HG02840 (cell line): ENCODE results near the gene SPRR1B.
"Not testable (repeated sequence)": the region's sequence is repeated elsewhere in the genome, so short reads cannot be mapped to it uniquely, and the experiment has no call there.

Experiments
- ATAC-seq: cut with Tn5 transposase; IDR thresholded peaks from one replicate; pipeline ENCODE4 v1.9.1; 2021; ENCODE audit warnings: mild to moderate bottlenecking, moderate library complexity, moderate number of reproducible peaks; ENCODE audit not compliant: unreplicated experiment, low FRiP score

Gene SPRR1B

GRCh38 chr1:153032677-153033308, 1.8 kb downstream of the SPRR1B start:
- no peak for ATAC-seq

DNA sequence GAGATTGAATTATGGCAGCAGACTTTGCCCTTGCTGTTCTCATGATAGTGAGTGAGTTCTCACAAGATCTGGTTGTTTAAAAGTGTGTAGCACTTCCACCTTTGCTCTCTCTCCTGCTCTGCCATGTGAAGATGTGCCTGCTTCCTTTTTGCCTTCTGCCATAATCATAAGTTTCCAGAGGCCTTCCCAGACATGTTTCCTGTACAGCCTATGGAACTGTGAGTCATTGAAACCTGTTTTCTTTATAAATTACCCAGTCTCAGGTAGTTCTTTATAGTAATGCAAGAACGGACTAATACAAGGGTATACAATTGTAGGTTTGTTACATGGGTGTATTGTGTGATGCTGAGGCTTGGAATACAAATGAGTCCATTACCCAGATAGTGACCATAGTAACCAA, 4.2 kb downstream of the SPRR1B start:
- no peak for ATAC-seq

- no peak for ATAC-seq
These were observed 10.1 kb downstream of the SPRR1B start, which contains the start of gene SPRR2D for GRCh38 chr1:153040950-153041631. Gene SPRR2D, minus strand, starts transcription at chr1:153041120. Its CDS starts 774 bp downstream, at chr1:153040346.

- ATAC-seq, result no peak
These were observed 18.2 kb downstream of the SPRR1B start for GRCh38 chr1:153049211-153049610.

- not testable (repeated sequence) for ATAC-seq
These were observed 25.1 kb downstream of the SPRR1B start for GRCh38 chr1:153056111-153056510.

DNA sequence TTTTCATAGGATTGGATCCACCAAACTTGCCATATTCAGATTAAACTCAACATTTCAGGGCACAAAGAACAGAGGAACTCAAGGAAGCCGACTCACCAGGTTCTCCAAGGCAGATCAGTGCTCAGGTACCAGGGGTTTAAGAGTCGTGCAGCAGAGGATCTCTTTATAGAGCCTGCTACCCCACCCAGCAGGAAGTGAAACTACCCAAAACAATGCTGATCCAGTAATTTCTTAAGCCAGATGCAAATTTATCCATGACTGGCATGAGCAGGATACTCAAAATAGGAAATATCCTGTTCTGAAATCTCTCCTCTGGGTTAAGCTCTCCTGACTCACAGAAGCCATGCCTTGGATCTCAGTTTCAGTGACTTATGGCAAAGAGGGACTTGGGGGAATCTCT, 26.4 kb downstream of the SPRR1B start, which contains the start of gene SPRR2A:
Gene SPRR2A (minus strand): TSS at position 138 of the 400 bp plus-strand sequence. CDS start 777 bp downstream, outside the sequence.
- no peak for ATAC-seq

DNA sequence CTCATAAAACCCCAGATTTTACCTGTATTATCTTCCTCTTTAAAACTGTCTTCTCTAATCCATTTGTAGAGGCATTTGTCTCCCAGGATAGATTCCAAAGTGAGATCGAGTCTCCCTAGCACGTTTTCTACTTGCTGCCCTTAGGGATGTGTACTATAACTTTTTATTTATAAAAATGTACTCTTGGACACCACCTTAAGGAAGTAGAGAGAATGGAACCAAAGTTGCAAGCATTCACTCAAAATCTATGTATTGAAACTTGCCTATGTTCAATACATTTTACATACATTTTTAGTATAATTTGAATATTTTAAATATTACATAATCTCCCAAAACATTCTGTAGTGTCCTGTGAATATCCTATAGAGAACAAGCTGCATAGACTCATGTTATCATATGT, 27.2 kb downstream of the SPRR1B start:
- ATAC-seq, result no peak

- ATAC-seq, result no peak
These were observed 28.1 kb downstream of the SPRR1B start for GRCh38 chr1:153058826-153059784.

DNA sequence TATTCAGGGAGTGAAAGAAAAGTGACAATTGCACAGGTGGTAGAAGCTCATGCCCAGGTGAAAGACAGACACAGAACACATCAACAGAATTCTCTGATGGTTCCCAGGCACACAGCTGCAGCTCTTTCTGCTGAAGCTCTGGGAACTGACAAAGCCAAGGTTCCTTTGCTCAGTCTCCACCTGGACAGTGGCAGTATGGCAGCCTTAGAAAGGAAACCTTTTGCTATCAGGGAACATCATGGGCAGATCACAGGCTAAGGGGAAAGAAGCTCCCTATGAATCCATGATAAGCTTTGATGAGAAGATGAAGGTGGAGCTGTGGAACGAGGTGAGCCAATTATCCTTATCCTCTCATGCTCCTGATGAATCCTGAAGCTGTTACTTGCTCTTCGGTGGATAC, 39.2 kb downstream of the SPRR1B start:
- no peak for ATAC-seq

GRCh38 chr1:153071511-153071910, 40.5 kb downstream of the SPRR1B start, which contains the start of gene SPRR2B:
Gene SPRR2B, minus strand, starts transcription at chr1:153071611. Its CDS starts 772 bp downstream, at chr1:153070839.
- no peak for ATAC-seq

DNA sequence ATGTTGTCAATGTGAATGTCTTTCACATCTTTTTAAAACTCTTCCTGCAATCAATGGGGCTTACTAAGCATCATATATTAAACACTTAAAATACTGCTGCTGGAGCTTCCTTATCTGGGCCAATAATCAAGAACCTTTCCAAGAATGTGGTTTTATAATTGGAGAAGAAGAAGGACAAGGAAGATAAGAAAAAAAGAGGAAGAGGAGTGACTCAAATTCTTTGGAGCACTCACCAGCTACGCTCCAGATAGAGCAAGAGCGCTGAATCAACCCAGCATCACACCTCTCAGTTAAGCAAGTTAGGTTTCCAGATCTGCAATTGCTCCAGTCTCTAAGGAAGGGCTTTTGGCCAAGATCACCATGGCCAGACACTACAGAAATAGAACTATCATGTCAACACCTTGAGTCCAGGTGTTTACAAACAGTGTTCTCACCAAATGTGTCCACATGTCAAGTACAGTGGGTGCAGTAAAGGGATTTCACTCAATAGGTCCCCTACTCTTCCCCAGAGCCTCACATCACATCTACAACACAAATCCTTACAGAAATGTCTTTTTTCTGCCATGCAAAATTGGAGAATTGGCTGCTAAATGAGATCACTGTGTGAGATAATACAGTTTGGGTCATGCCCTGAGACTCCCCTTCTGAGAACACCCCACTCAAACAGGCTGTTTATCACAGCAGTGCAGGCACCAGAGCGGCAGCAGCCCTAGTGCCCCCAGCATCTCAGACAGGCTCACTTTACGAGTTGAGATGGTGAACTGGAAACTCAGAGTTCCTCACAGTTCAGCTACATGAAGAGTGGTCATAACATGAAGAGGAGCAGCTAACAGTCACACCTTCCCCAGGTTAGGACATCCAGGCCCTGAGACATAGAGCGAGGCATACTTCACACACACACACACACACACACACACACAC, 42.1 kb downstream of the SPRR1B start:
- no peak for ATAC-seq

- ATAC-seq, result no peak
These were observed 50.7 kb downstream of the SPRR1B start for GRCh38 chr1:153081736-153082135.
